Measurements from ENCODE around the gene PSPH. TPM values are rescaled to one million over a fixed set of nuclear protein-coding genes. Genes with fewer than 3 reads are reported as not detected.

Gene PSPH

DNA sequence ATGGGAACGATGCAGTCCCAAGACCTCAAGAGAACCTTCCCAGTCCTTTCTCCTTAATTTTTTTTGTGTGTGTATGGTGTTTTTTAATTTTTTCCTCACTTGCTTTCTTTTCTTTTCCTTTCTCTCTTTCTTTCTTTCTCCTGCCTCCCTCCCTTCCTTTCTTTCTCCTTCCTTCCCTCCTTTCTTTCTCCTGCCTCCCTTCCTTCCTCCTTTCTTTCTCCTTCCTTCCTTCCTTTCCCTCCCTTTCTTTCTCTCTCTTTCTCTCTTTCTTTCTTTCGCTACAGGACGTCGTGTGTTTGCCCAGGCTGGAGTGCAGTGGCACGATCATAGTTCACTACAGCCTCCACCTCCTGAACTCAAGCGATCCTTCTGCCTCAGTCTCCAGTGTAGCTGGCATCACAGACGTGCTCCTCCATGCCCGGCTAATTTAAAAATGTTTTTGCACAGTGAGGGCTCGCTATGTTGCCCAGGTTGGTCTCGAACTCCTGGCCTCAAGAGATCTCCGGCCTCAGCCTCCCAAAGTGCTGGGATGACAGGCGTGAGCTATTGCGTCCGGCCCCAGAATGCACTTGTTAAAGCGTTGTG, 87.6 kb downstream of the PSPH start:
- H2BK5ac ChIP-seq (ENCODE audit: low read length), result no peak overlapping the region
- no peak overlapping the region for H3K4me2 ChIP-seq (ENCODE audit: low read length)
- no peak overlapping the region for H2BK120ac ChIP-seq (ENCODE audit: low read depth, low read length)
- H3K56ac ChIP-seq (ENCODE audit: low read length), result no peak overlapping the region
- H2AK5ac ChIP-seq (ENCODE audit: low read length), result no peak overlapping the region
- H3K4me1 ChIP-seq (ENCODE audit: control insufficient read depth, low read depth, low read length), result no peaks in the 10 kb centered on the region
- H3K79me2 ChIP-seq (ENCODE audit: control insufficient read depth, insufficient read depth, low read length), result peaks cover 2% of the 10 kb centered on the region
- no peak overlapping the region for H3K4ac ChIP-seq (ENCODE audit: low read depth, low read length)
- no peak overlapping the region for H3K9ac ChIP-seq (ENCODE audit: low read length)
- no peaks in the 10 kb centered on the region for H3K36me3 ChIP-seq (ENCODE audit: control insufficient read depth, insufficient read depth, low read length)
- H3K4me3 ChIP-seq (ENCODE audit: low read length), result no peak overlapping the region
- no peak overlapping the region for H3K23ac ChIP-seq (ENCODE audit: low read length)
- no CpG with 5 or more reads among the region's 15 CpGs for WGBS (ENCODE audit: extremely low coverage, insufficient coverage, low lambda C conversion rate)
- no peak overlapping the region for H3K18ac ChIP-seq (ENCODE audit: low read length)
- DNase-seq, result no peak
- H3K27me3 ChIP-seq (ENCODE audit: insufficient read depth, low read length, poor library complexity), result no peaks in the 10 kb centered on the region
- no peak overlapping the region for H4K8ac ChIP-seq (ENCODE audit: low read depth, low read length)
- no peak overlapping the region for H4K5ac ChIP-seq (ENCODE audit: low read length)
- H3K27ac ChIP-seq (ENCODE audit: low read depth, low read length), result no peak overlapping the region
- H3K79me1 ChIP-seq (ENCODE audit: low read length), result peaks cover 6% of the 10 kb centered on the region
- H2BK15ac ChIP-seq (replicated peaks; ENCODE audit: low read depth), result no peak overlapping the region

DNA sequence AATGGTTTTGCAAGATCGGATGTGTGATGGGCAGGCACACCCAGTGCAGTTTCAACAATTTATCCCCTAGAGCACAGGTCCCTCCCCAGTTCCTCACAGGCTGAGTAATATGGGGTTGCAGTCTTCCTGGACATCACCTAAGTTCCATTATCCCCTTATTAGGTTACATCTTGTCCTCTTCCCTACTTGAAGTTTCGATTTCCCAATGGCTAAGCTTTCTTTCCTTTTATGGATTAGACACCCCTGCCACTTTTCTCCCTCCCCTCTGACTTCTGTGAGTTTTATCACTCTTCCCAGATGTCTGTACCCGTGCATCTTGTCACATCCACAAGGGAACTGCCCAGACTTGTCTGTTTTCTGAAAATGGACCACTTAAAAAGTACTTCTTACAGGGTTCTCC, 89.2 kb downstream of the PSPH start:
- H3K79me2 ChIP-seq (ENCODE audit: control insufficient read depth, insufficient read depth, low read length), result peaks cover 2% of the 10 kb centered on the region
- no CpG with 5 or more reads among the region's 3 CpGs for WGBS (ENCODE audit: extremely low coverage, insufficient coverage, low lambda C conversion rate)

More for the DNA sequence above, 89.2 kb downstream of the PSPH start:
- Histone ChIP-seq H3K27ac (ENCODE audit: low read depth, low read length) (no peak overlapping the region), H2BK15ac (replicated peaks; ENCODE audit: low read depth) (no peak overlapping the region), H3K79me1 (ENCODE audit: low read length) (peaks cover 4% of the 10 kb centered on the region), H3K36me3 (ENCODE audit: control insufficient read depth, insufficient read depth, low read length) (no peaks in the 10 kb centered on the region), H3K27me3 (ENCODE audit: insufficient read depth, low read length, poor library complexity) (no peaks in the 10 kb centered on the region), H2AK5ac (ENCODE audit: low read length) (no peak overlapping the region), H2BK5ac (ENCODE audit: low read length) (no peak overlapping the region), H3K4me1 (ENCODE audit: control insufficient read depth, low read depth, low read length) (no peaks in the 10 kb centered on the region), H3K23ac (ENCODE audit: low read length) (no peak overlapping the region), H3K18ac (ENCODE audit: low read length) (no peak overlapping the region), H3K56ac (ENCODE audit: low read length) (no peak overlapping the region), H4K8ac (ENCODE audit: low read depth, low read length) (no peak overlapping the region), H2BK120ac (ENCODE audit: low read depth, low read length) (no peak overlapping the region), H3K4me3 (ENCODE audit: low read length) (no peak overlapping the region), H4K5ac (ENCODE audit: low read length) (no peak overlapping the region), H3K4me2 (ENCODE audit: low read length) (no peak overlapping the region), H3K4ac (ENCODE audit: low read depth, low read length) (no peak overlapping the region), H3K9ac (ENCODE audit: low read length) (no peak overlapping the region)
- DNase-seq, result no peak

Small RNAs within 50 kb of the gene (small RNA-seq; reads per million reads assigned to genes)
- gene SNORA15 (ENCODE audit: insufficient read depth) (not detected), gene SNORA22B (ENCODE audit: insufficient read depth) (0.54 reads per million)
